HTR-8/SVneo (cell line): ENCODE measurements around the gene INSR.

Experiments
- DNase-seq: peaks from one replicate; pipeline ENCODE4 v3.0.0; 2011; ENCODE audit warnings: low spot score, mixed read lengths; ENCODE audit not compliant: insufficient read length
- FAIRE-seq: peaks from 2 replicates; lab custom pipeline; 2011; peaks lifted over from hg19 to GRCh38; lab: Jason Lieb, UNC

INSR gene

DNA sequence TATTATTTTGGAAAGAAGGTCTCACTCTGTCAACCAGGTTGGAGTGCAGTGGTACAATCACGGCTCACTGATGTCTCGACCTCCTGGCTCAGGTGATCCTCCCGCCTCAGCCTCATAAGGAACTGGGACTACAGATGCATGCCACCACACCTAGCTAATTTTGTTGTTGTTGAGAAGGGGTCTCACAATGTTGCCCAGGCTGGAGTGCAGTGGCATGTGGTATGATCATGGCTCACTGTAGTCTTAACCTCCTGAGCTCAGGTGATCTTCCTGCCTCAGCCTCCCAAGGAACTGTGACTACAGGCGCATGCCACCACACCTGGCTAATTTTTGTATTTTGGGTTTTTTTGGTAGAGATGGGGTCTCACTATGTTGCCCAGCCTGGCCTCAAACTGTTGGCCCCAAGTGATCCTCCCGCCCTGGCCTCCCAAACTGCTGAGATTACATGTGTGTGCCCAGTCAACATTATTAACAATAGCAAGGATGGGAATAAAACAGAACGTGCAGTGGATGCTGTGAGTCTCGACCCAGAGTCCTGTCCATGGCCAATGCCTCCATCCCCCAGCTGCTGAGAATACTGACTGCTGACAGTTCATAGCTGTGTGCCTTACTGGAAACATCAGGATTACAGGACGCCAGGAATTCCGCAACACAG, 230.3 kb downstream of the INSR start:
- no peak for FAIRE-seq
- no peak for DNase-seq

DNA sequence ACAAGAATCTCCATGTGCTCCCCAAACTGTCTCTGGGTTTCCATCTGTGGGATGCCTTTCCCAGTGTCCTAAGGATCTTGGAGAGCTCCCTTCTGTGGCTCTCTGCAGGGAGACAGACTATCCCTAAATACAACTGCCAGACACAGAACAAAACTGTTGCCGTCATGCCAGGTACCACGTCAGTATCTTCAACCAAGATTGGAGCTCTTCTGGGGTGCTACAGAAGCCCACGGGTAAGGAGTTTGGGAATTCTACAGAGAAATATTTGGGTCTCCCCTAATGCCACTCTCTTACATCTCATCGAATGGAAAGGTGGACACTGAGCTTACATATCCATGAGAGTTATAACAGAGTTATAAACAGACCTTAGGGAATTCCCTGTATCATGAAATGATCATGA, 230.9 kb downstream of the INSR start:
- FAIRE-seq (no peak), DNase-seq (no peak)
